ENCODE results near the gene IL4.

The IL4 gene

GRCh38 chr5:132658381-132659302 is 15.1 kb upstream of the IL4 start:
- DNase-seq = no peak

DNA sequence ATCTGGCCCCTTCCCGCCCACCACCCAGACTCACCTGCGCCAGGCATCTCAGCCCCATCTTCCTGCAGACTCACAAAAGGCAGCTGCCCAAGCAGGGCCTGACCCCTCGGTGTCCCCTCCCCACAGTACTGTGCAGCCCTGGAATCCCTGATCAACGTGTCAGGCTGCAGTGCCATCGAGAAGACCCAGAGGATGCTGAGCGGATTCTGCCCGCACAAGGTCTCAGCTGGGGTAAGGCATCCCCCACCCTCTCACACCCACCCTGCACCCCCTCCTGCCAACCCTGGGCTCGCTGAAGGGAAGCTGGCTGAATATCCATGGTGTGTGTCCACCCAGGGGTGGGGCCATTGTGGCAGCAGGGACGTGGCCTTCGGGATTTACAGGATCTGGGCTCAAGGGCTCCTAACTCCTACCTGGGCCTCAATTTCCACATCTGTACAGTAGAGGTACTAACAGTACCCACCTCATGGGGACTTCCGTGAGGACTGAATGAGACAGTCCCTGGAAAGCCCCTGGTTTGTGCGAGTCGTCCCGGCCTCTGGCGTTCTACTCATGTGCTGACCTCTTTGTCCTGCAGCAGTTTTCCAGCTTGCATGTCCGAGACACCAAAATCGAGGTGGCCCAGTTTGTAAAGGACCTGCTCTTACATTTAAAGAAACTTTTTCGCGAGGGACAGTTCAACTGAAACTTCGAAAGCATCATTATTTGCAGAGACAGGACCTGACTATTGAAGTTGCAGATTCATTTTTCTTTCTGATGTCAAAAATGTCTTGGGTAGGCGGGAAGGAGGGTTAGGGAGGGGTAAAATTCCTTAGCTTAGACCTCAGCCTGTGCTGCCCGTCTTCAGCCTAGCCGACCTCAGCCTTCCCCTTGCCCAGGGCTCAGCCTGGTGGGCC is 13.9 kb upstream of the IL4 start:
- DNase-seq = no peak

GRCh38 chr5:132661231-132662003 is 12.4 kb upstream of the IL4 start:
- no peak for DNase-seq

DNA sequence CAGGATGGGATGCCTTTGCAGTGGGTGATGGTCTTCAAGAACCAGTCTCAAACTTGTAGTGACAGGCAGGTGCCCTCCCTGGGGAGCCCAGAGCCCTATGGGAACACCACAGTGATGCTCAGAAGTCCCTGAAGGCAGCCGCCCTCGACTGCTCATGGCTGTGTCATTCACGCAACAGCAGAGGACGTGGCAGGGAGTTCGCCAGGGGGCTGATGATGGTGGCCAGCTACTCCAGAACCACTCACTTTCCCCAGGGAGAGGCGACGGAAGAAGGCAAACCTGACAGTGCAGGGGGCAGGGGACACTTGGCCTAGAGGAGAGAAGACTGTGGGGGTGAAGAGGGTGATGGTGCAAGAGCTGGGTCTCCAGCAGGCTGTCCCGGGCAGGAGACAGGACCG is 11.8 kb upstream of the IL4 start:
- DNase-seq = no peak

DNA sequence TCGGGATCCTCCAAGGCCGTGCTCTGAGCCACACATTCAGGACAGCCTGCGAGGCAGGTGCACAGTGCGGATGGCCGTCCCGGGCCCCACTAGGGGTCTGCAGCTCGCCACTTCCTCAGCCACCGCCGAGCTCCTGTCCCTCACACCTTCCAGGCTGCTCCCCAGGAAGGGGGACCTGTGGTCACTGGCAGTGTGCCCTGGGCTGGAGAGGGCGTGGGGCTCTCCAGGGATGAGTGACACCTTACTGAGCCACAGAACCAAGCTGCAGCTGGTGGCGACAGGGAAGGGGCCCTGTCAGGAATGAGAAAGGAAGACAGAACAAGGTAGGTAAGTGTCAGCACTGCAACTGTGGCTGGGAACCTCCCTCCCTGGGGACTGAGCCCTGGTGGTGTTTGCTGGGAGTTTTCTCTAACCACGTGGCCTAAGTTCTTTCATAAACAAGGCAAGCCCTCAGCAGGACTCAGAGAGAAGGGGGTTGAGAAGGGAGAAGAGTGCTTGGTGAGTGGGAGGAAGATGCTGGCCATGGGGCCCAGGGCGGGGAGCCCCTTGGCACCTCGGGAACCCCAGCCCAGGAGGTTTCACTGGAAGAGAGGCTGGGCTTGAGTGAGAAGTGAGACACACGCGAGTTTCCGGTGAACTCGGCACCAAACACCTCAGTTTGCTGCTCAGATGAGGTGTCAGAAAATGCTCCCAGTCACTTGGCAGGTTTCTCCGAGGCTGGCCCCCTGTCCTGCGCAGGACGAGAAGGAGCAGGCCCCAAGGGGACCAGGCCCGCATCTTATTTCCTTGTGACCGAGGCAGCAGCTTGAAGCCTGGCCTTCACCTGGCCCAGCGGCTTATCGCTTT is 10.6 kb upstream of the IL4 start:
- no peak for DNase-seq

DNA sequence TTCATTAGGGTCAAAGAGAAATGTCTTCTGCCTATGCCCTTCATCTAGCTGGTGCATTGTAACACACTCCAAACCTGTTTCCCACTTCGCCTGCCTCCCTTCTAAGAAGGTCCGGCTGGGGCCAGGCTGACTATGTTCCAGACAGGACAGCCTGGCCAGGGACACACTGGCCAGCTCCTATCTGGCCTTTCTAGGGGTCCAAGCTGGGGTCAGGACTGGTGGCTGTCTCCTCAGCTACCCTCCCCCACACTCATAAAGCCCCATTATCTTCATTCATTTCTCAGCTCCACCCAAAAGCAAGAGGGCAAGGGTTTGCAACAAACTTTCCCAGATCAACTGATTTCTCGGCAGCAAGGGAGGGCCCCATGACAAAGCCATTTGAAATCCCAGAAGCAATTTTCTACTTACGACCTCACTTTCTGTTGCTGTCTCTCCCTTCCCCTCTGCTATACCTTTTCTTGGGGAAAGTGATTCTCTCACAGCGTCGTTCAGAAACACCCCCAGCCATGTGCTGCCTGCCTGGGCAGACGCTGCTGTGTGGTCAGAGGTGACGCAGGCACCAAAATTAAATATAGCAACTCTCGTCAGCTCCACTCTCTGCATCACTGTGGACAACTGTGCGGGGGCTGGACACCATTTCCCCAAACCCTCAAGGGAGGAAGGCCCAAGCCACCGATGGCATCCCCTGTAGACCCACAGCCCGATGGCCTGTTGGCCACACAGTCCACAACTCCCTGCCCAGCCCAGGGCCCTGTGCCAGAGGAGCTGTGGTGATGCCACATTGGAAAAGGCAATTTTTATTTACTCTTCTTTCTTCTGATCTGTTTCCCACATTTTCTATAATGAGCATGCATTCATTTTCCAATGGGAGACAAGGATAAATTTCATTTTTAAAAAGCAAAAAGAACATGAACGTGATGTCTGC is 9.8 kb upstream of the IL4 start:
- DNase-seq = no peak

DNA sequence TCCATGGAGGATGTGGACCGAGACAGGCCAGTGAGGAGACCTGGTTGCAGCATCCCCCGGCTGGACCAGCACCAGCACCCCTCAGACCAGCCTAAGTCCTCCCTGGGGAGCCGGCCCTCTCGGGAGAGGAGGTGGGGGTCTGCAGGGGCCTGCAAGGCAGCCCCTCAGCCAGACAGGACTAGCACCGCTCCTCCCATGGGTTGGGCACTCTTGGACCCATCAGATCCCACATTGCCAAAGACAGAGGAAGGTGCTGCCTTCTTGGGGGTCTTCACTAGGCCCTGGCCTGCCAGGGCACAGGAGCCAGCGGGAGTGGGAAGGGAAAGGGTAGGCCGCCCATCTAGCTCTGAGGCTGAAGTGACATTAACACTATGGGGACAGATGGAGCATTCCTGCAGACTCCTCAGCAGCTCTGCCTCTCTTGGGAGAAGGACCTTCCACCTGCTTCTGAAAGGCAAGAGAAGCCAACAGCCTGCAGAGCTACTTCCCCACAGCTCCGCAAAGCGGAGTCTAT is 9.0 kb upstream of the IL4 start:
- no peak for DNase-seq

- DNase-seq = no peak
These were observed 8.2 kb upstream of the IL4 start for GRCh38 chr5:132665574-132666080.

- no peak for DNase-seq
These were observed 7.3 kb upstream of the IL4 start for GRCh38 chr5:132666310-132667123.

DNA sequence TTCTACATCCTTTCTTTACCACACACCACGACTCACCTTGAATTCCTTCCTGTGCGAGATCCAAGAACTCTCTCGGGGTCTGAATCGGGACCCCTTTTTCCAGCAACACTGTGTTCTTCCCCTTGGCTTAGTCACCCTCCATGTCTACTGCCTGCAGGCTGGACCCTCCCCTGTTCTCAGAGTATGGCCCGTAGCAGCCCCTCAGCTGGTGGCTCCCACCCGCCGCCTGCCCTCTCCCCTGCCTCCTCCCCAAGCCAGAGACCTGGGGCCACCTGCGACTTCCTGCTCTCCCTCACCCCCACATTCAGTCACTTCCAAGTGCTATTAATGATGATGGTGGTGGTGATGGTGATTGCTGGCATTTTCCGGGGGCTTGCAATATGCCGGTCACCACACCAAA is 6.5 kb upstream of the IL4 start:
- DNase-seq = no peak

GRCh38 chr5:132667761-132668705 is 5.8 kb upstream of the IL4 start:
- DNase-seq = no peak

- no peak for DNase-seq
These were observed 4.9 kb upstream of the IL4 start for GRCh38 chr5:132668706-132669454.

- DNase-seq = no peak
These were observed 4.4 kb upstream of the IL4 start for GRCh38 chr5:132669455-132669820.

- no peak for DNase-seq
These were observed 3.6 kb upstream of the IL4 start for GRCh38 chr5:132669966-132670882.

- DNase-seq = no peak
These were observed 2.8 kb upstream of the IL4 start for GRCh38 chr5:132671000-132671399.

- no peak for DNase-seq
These were observed 301 bp upstream of the IL4 start for GRCh38 chr5:132673488-132673887.
